IMR-90 (cell line): ENCODE results near the gene LIMS1. TPM values are rescaled to one million over a fixed set of nuclear protein-coding genes. Genes with fewer than 3 reads are reported as not detected.
A peak's percentile ranks its signal among the peaks of the same experiment; 100 is the strongest.

Source experiments
- ATAC-seq: fragments of 200-7000 bp; cut with Tn5 transposase; 2 replicates; pipeline ENCODE4 v1.9.1; 2020; ENCODE audit warnings: low read depth, mild to moderate bottlenecking, moderate library complexity
- BruUV-seq: library from RNA; stranded (reverse); fragments of 400-500 nt; replicated peaks from 2 replicates; lab custom pipeline; 2021; lab: Mats Ljungman, UMichigan
- CTCF ChIA-PET: fragments of 300-600 bp; formaldehyde crosslinking; extraction: SDS; loops from one replicate; lab custom pipeline; 2021; ENCODE audit warnings: antibody characterized with exemption; lab: Yijun Ruan, JAX
- POLR2A ChIA-PET: fragments of 300-600 bp; sonication (Branson Sonifier 250); formaldehyde crosslinking; loops from one replicate; lab custom pipeline; 2022; ENCODE audit warnings: antibody characterized with exemption; ENCODE audit not compliant: unreplicated experiment; lab: Charles Lee
- DNase-seq: peaks from one replicate; pipeline ENCODE4 v3.0.0; 2013
- H2AFZ ChIP-seq: replicated peaks from 2 replicates; pipeline ENCODE3; 2013; ENCODE audit warnings: low read length, mild to moderate bottlenecking; ENCODE audit not compliant: poor library complexity
- H2AK5ac ChIP-seq: 2 replicates; pipeline ENCODE4 v1.6.1; 2013; ENCODE audit warnings: low read depth, low read length, inconsistent platforms
- H2AK9ac ChIP-seq: replicated peaks from 2 replicates; pipeline ENCODE3; 2013; ENCODE audit warnings: mild to moderate bottlenecking, low read depth, low read length, moderate library complexity; ENCODE audit not compliant: poor library complexity
- H2BK120ac ChIP-seq: 2 replicates; pipeline ENCODE4 v1.6.1; 2013; ENCODE audit warnings: low read depth, low read length, inconsistent platforms
- H2BK15ac ChIP-seq: 3 replicates; pipeline ENCODE4 v1.6.1; 2013; ENCODE audit warnings: low read depth, low read length, inconsistent platforms
- H2BK20ac ChIP-seq: 2 replicates; pipeline ENCODE4 v1.6.1; 2013; ENCODE audit warnings: low read depth, mild to moderate bottlenecking, inconsistent platforms, low read length, moderate library complexity
- H2BK5ac ChIP-seq: 2 replicates; pipeline ENCODE4 v1.6.1; 2013; ENCODE audit warnings: mild to moderate bottlenecking, low read depth, low read length, inconsistent platforms; ENCODE audit not compliant: poor library complexity, severe bottlenecking
- H3K14ac ChIP-seq: replicated peaks from 2 replicates; pipeline ENCODE4 v1.6.1; 2013; ENCODE audit warnings: low read depth, low read length, inconsistent platforms
- H3K18ac ChIP-seq: 2 replicates; pipeline ENCODE4 v1.6.1; 2013; ENCODE audit warnings: low read depth, low read length, control low read depth
- H3K23ac ChIP-seq: 2 replicates; pipeline ENCODE4 v1.6.1; 2013; ENCODE audit warnings: low read depth, low read length, inconsistent platforms
- H3K27ac ChIP-seq: 2 replicates; pipeline ENCODE4 v1.5.1; 2013; ENCODE audit warnings: mild to moderate bottlenecking, control low read depth, low read length; ENCODE audit not compliant: insufficient read depth
- H3K27me3 ChIP-seq: 2 replicates; pipeline ENCODE4 v1.6.1; 2013; ENCODE audit warnings: low read length; ENCODE audit not compliant: control insufficient read depth, insufficient read depth
- H3K36me3 ChIP-seq: 2 replicates; pipeline ENCODE4 v1.6.1; 2013; ENCODE audit warnings: low read length, mixed read lengths; ENCODE audit not compliant: control insufficient read depth, insufficient read depth
- H3K4ac ChIP-seq: 2 replicates; pipeline ENCODE4 v1.6.1; 2013; ENCODE audit warnings: low read depth, low read length, inconsistent platforms
- H3K4me1 ChIP-seq: 2 replicates; pipeline ENCODE4 v1.6.1; 2013; ENCODE audit warnings: low read length, mixed read lengths; ENCODE audit not compliant: control insufficient read depth, insufficient read depth
- H3K4me2 ChIP-seq: 2 replicates; pipeline ENCODE4 v1.6.1; 2013; ENCODE audit warnings: low read depth, mild to moderate bottlenecking, control low read depth, low read length, moderate library complexity
- H3K4me3 ChIP-seq: 2 replicates; pipeline ENCODE4 v1.5.1; 2013; ENCODE audit warnings: low read depth, mild to moderate bottlenecking, control low read depth, low read length, moderate library complexity; ENCODE audit not compliant: insufficient read depth
- H3K56ac ChIP-seq: 2 replicates; pipeline ENCODE4 v1.6.1; 2013; ENCODE audit warnings: low read length, inconsistent platforms; ENCODE audit not compliant: insufficient read depth; ENCODE audit errors: extremely low read depth
- H3K79me1 ChIP-seq, 2 experiments: 2 replicates each; pipeline ENCODE4 v1.6.1; 2013; ENCODE audit warnings: low read length in 2 of 2, inconsistent platforms in 1 of 2, low read depth in 1 of 2
- H3K9ac ChIP-seq: 2 replicates; pipeline ENCODE4 v1.6.1; 2013; ENCODE audit warnings: low read depth, low read length, control low read depth
- H3K9me1 ChIP-seq: 2 replicates; pipeline ENCODE4 v1.6.1; 2013; ENCODE audit warnings: low read length, inconsistent platforms; ENCODE audit not compliant: insufficient read depth
- H3K9me3 ChIP-seq: 2 replicates; pipeline ENCODE4 v1.6.1; 2013; ENCODE audit warnings: low read length; ENCODE audit not compliant: control insufficient read depth, insufficient read depth
- H4K20me1 ChIP-seq: 2 replicates; pipeline ENCODE4 v1.6.1; 2013; ENCODE audit warnings: low read length, inconsistent platforms; ENCODE audit not compliant: insufficient read depth
- H4K5ac ChIP-seq: 2 replicates; pipeline ENCODE4 v1.6.1; 2013; ENCODE audit warnings: mild to moderate bottlenecking, low read depth, low read length, control low read depth
- H4K8ac ChIP-seq, 2 experiments: 2 replicates each; pipeline ENCODE4 v1.6.1; 2013; ENCODE audit warnings: low read depth in 2 of 2, low read length in 2 of 2, control low read depth in 1 of 2, inconsistent platforms in 1 of 2
- H4K91ac ChIP-seq: 2 replicates; pipeline ENCODE4 v1.6.1; 2013; ENCODE audit warnings: low read depth, low read length, inconsistent platforms; ENCODE audit not compliant: insufficient read depth
- BHLHE40 ChIP-seq: fragments of 150-350 bp; IDR thresholded peaks from 2 replicates; pipeline ENCODE4 v1.6.1; 2016; ENCODE audit warnings: mild to moderate bottlenecking, low read depth, low read length
- CEBPB ChIP-seq: IDR thresholded peaks from 2 replicates; pipeline ENCODE4 v1.6.1; 2012; ENCODE audit warnings: low read depth, low read length, improper control_type of control experiment
- CHD1 ChIP-seq: IDR thresholded peaks from 2 replicates; pipeline ENCODE4 v1.6.1; 2012; ENCODE audit warnings: low read depth, low read length, improper control_type of control experiment
- CTCF ChIP-seq: conservative IDR thresholded peaks from 2 replicates; pipeline ENCODE4 v1.5.1; 2012; ENCODE audit warnings: mild to moderate bottlenecking, low read depth, low read length, improper control_type of control experiment
- ELK1 ChIP-seq: fragments of 150-350 bp; IDR thresholded peaks from 2 replicates; pipeline ENCODE4 v1.6.1; 2016; ENCODE audit warnings: low read depth, mild to moderate bottlenecking, low read length, moderate library complexity, borderline replicate concordance
- FOS ChIP-seq: fragments of 150-350 bp; IDR thresholded peaks from 2 replicates; pipeline ENCODE4 v1.6.1; 2016; ENCODE audit warnings: low read depth, low read length
- MAFK ChIP-seq: IDR thresholded peaks from 2 replicates; pipeline ENCODE4 v1.6.1; 2012; ENCODE audit warnings: low read depth, low read length, improper control_type of control experiment
- MAZ ChIP-seq: IDR thresholded peaks from 2 replicates; pipeline ENCODE4 v1.6.1; 2012; ENCODE audit warnings: low read depth, mild to moderate bottlenecking, low read length, improper control_type of control experiment, moderate library complexity, borderline replicate concordance
- MXI1 ChIP-seq: IDR thresholded peaks from 2 replicates; pipeline ENCODE4 v1.6.1; 2012; ENCODE audit warnings: low read depth, mild to moderate bottlenecking, low read length, moderate library complexity, borderline replicate concordance
- NFE2L2 ChIP-seq: fragments of 150-350 bp; IDR thresholded peaks from 2 replicates; pipeline ENCODE4 v1.6.1; 2016; ENCODE audit warnings: low read depth, mild to moderate bottlenecking, low read length
- POLR2A ChIP-seq: IDR thresholded peaks from 2 replicates; pipeline ENCODE4 v1.6.1; 2012; ENCODE audit warnings: mild to moderate bottlenecking, low read depth, low read length
- RAD21 ChIP-seq: IDR thresholded peaks from 2 replicates; pipeline ENCODE4 v1.6.1; 2012; ENCODE audit warnings: low read length, improper control_type of control experiment
- RCOR1 ChIP-seq: IDR thresholded peaks from 2 replicates; pipeline ENCODE4 v1.6.1; 2012; ENCODE audit warnings: mild to moderate bottlenecking, low read length, improper control_type of control experiment; ENCODE audit not compliant: insufficient replicate concordance
- RFX5 ChIP-seq: IDR thresholded peaks from 2 replicates; pipeline ENCODE4 v1.8.0; 2012; ENCODE audit warnings: low read depth, mild to moderate bottlenecking, low read length, moderate library complexity
- SMC3 ChIP-seq: fragments of 150-350 bp; IDR thresholded peaks from 2 replicates; pipeline ENCODE4 v1.6.1; 2016; ENCODE audit warnings: low read depth, mild to moderate bottlenecking, antibody characterized with exemption, low read length, moderate library complexity
- USF2 ChIP-seq: fragments of 150-350 bp; IDR thresholded peaks from 2 replicates; pipeline ENCODE4 v1.6.1; 2017; ENCODE audit warnings: mild to moderate bottlenecking, antibody characterized with exemption, low read length, low read depth
- WGBS, 2 experiments: methylation state at CpG; one replicate each; pipeline versions ENCODE4 v1.1.5 to v1.1.7; 2013; ENCODE audit warnings: missing lambda C conversion rate in 2 of 2; ENCODE audit not compliant: insufficient read length in 1 of 2; ENCODE audit errors: extremely low coverage in 2 of 2; 5-methylcytosine and 5-hydroxymethylcytosine counted together
- dilution Hi-C: fragments of 300-500 bp; cut with HindIII; formaldehyde crosslinking; loops from one replicate; pipeline ENCODE4 v1.14.3; 2018; ENCODE audit warnings: low sequenced_read_pairs; ENCODE audit not compliant: unreplicated experiment
- in situ Hi-C: fragments of 300-500 bp; cut with MboI; formaldehyde crosslinking; loops from 3 replicates; pipeline ENCODE4 v1.14.3; 2019; ENCODE audit warnings: low sequenced_read_pairs, inconsistent platforms, mixed read lengths
- intact Hi-C: fragments of 100-400 bp; cut with micrococcal nuclease; formaldehyde crosslinking; loops from 2 replicates; pipeline ENCODE4 v1.10.0; 2022
- polyA plus RNA-seq, 3 experiments: library from polyadenylated mRNA; depleted of rRNA; stranded (reverse); fragments of >200 nt; gene quantifications; 2 replicates each; pipeline ENCODE4 v1.2.3, GENCODE V29; 2012; ENCODE audit warnings: low replicate concordance in 1 of 3
- total RNA-seq: library from RNA; depleted of rRNA; stranded (reverse); fragments of >200 nt; gene quantifications from 2 replicates; pipeline ENCODE4 v1.2.3, GENCODE V29; 2012

The LIMS1 gene
- total and polyA plus RNA-seq, 2 of the 4 experiments (the other 2 are of a cell fraction): 59.1 to 131 TPM

- Histone ChIP-seq H3K36me3 (no peaks in the 10 kb centered on the region), H3K4me2 (no peak overlapping the region), H2BK15ac (no peak overlapping the region), H4K5ac (no peak overlapping the region), H3K56ac (no peak overlapping the region), H2BK20ac (no peak overlapping the region), H3K9ac (no peak overlapping the region), H3K9me1 (peaks cover 18% of the 10 kb centered on the region), H4K91ac (no peak overlapping the region), H2BK5ac (no peak overlapping the region), H3K4me3 (no peak overlapping the region), H3K27ac (no peak overlapping the region), H3K23ac (0 out of 2 replicates have a peak overlapping the region, but pooled peaks have one; percentile 22), H3K4me1 (peaks cover 11% of the 10 kb centered on the region), H3K14ac (no peak overlapping the region; the same call in 1 of the 2 replicates), H3K27me3 (no peaks in the 10 kb centered on the region), H3K79me1 (peaks cover 30 to 80% of the 10 kb centered on the region in 2 experiments), H4K8ac (no peak overlapping the region), H3K4ac (no peak overlapping the region), H2BK120ac (no peak overlapping the region), H3K18ac (no peak overlapping the region), H3K9me3 (no peaks in the 10 kb centered on the region), H2AK9ac (no peak overlapping the region), H2AFZ (no peak overlapping the region), H4K20me1 (peaks cover 41% of the 10 kb centered on the region), H2AK5ac (no peak overlapping the region)
- in situ Hi-C loops (no loop called here), intact Hi-C loops (no loop called here), dilution Hi-C loops (no loop called here)
- POLR2A ChIA-PET: no interaction called here
- CTCF ChIA-PET: interaction anchor here (1.9 kb wide), 1 partner anchor 9 kb away, joined by 4 read pairs; no protein-coding TSS in a partner anchor
- BruUV-seq: no TSS peak
- DNase-seq: no peak
- no peak for ATAC-seq
- no peak for TF ChIP-seq RFX5
- no peak for TF ChIP-seq NFE2L2
- TF ChIP-seq RAD21: no peak
- TF ChIP-seq RCOR1: no peak
- TF ChIP-seq MAZ: no peak
- no peak for TF ChIP-seq CHD1
- TF ChIP-seq POLR2A: no peak
- TF ChIP-seq MXI1: no peak
- no peak for TF ChIP-seq CEBPB
- TF ChIP-seq ELK1: no peak
- TF ChIP-seq CTCF: no peak
- TF ChIP-seq SMC3: no peak
- no peak for TF ChIP-seq USF2
- TF ChIP-seq BHLHE40: no peak
- no peak for TF ChIP-seq FOS
- no peak for TF ChIP-seq MAFK
- no CpG with 5 or more reads among the region's 4 CpGs for WGBS, 2 experiments
Measured at GRCh38 chr2:108627911-108628567, 93.8 kb downstream of the LIMS1 start.
